HG03342 (cell line): ENCODE results near the gene XPR1.
"Not testable (repeated sequence)": the region's sequence is repeated elsewhere in the genome, so short reads cannot be mapped to it uniquely, and the experiment has no call there.

Experiments
- ATAC-seq: cut with Tn5 transposase; IDR thresholded peaks from one replicate; pipeline ENCODE4 v1.9.1; 2021; ENCODE audit warnings: mild to moderate bottlenecking, moderate library complexity; ENCODE audit not compliant: unreplicated experiment

Gene XPR1

GRCh38 chr1:180831507-180831906, 199.7 kb downstream of the XPR1 start:
- not testable (repeated sequence) for ATAC-seq

- ATAC-seq = not testable (repeated sequence)
These were observed 201.4 kb downstream of the XPR1 start for GRCh38 chr1:180833180-180833579.

GRCh38 chr1:180836449-180836848, 204.6 kb downstream of the XPR1 start:
- no peak for ATAC-seq

GRCh38 chr1:180837020-180837419, 205.2 kb downstream of the XPR1 start:
- ATAC-seq = no peak

GRCh38 chr1:180838535-180838934, 206.7 kb downstream of the XPR1 start:
- ATAC-seq = no peak

GRCh38 chr1:180839547-180839946, 207.7 kb downstream of the XPR1 start:
- ATAC-seq = no peak

- no peak for ATAC-seq
These were observed 209.6 kb downstream of the XPR1 start for GRCh38 chr1:180841415-180841814.

- no peak for ATAC-seq
These were observed 210.2 kb downstream of the XPR1 start for GRCh38 chr1:180842052-180842451.

- no peak for ATAC-seq
These were observed 210.9 kb downstream of the XPR1 start for GRCh38 chr1:180842491-180843275.

- ATAC-seq = no peak
These were observed 213.5 kb downstream of the XPR1 start for GRCh38 chr1:180845352-180845751.

- no peak for ATAC-seq
These were observed 216.4 kb downstream of the XPR1 start for GRCh38 chr1:180848191-180848590.

- ATAC-seq = peak; percentile 68
These were observed 217.4 kb downstream of the XPR1 start for GRCh38 chr1:180849031-180849775.

- ATAC-seq = no peak
These were observed 220.4 kb downstream of the XPR1 start for GRCh38 chr1:180851995-180852887.

GRCh38 chr1:180854001-180854400, 222.2 kb downstream of the XPR1 start:
- no peak for ATAC-seq

- no peak for ATAC-seq
These were observed 222.6 kb downstream of the XPR1 start for GRCh38 chr1:180854456-180854855.

- not testable (repeated sequence) for ATAC-seq
These were observed 226.3 kb downstream of the XPR1 start for GRCh38 chr1:180857947-180858725.

GRCh38 chr1:180859306-180859705, 227.5 kb downstream of the XPR1 start:
- ATAC-seq = no peak

GRCh38 chr1:180860535-180860934, 228.7 kb downstream of the XPR1 start:
- no peak for ATAC-seq

GRCh38 chr1:180862305-180862704, 230.5 kb downstream of the XPR1 start:
- ATAC-seq = no peak

- no peak for ATAC-seq
These were observed 231.4 kb downstream of the XPR1 start for GRCh38 chr1:180863158-180863775.
